Daoy (cell line): ENCODE data around the gene IFI44. TPM values are rescaled to one million over a fixed set of nuclear protein-coding genes. Genes with fewer than 3 reads are reported as not detected.
A peak's percentile ranks its signal among the peaks of the same experiment; 100 is the strongest.

Source experiments
- DNase-seq: peaks from one replicate; pipeline ENCODE4 v3.0.0-alpha.2; 2015; ENCODE audit warnings: low read depth
- total RNA-seq: library from RNA; depleted of rRNA; stranded (reverse); fragments of >200 nt; shearing (Covaris generic); gene quantifications from 2 replicates; pipeline ENCODE4 v1.2.3, GENCODE V29; 2014; rRNA removed

IFI44 gene, protein sequence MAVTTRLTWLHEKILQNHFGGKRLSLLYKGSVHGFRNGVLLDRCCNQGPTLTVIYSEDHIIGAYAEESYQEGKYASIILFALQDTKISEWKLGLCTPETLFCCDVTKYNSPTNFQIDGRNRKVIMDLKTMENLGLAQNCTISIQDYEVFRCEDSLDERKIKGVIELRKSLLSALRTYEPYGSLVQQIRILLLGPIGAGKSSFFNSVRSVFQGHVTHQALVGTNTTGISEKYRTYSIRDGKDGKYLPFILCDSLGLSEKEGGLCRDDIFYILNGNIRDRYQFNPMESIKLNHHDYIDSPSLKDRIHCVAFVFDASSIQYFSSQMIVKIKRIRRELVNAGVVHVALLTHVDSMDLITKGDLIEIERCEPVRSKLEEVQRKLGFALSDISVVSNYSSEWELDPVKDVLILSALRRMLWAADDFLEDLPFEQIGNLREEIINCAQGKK
- total RNA-seq, result 141 and 171 TPM in 2 replicates

DNA sequence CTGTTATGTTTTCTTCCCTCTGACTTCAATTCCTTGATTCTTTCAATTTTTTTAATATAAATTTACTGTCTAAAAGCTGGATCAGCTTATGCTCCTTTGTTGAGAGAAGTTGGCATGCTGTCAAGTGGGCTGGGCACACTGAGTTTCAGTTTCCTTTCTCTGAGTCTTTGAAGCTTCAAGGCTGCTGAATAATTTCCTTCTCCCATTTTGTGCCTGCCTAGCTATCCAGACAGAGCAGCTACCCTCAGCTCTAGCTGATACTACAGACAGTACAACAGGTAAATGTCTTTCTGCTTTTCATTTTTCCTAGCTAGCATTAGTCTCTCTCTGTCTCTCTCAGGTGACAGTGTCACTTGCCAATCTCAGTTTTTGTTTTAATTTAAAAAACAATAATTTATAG, at the start of gene IFI44:
Gene IFI44, plus strand, starts transcription at position 204 of the 400 bp plus-strand sequence. CDS start 365 bp downstream, outside the sequence.
- peak; percentile 95 for DNase-seq

DNA sequence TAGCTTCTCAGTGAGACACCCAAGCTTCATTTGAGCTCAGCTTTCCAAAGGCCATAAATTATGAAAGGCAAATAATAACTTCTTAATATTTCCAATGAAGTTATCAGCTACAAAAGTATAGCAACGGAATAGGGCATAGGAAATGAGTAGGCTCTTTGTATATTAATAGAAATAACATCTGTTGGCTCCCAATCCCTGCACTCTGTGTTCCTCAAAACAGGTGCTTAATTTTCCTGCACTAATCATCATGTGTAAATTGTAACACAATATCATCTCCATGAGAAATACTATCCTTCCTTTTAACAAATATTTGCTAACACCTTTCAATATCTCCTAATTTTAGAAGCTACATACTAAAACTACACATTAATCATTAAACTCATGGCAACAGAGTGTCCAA, 48.6 kb upstream of the IFI44 start:
- DNase-seq, result no peak

DNA sequence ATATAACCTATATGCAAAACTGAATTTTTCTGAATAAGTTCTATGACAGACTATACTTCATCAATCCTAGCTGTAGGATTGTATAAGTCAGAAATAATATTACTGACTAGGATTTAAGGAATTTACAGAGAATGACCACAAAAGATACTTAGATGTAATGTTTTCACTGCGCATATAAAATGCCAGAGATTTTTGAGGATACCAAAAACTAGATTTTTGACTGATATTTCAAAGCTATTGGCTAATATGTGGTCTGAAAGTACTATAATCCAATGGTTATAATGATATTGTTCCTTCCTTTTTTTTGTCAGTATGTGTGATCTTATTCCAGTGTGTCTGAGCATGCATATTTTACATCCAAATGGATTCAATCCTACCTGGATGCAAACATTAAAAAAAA, 46.4 kb upstream of the IFI44 start:
- no peak for DNase-seq

DNA sequence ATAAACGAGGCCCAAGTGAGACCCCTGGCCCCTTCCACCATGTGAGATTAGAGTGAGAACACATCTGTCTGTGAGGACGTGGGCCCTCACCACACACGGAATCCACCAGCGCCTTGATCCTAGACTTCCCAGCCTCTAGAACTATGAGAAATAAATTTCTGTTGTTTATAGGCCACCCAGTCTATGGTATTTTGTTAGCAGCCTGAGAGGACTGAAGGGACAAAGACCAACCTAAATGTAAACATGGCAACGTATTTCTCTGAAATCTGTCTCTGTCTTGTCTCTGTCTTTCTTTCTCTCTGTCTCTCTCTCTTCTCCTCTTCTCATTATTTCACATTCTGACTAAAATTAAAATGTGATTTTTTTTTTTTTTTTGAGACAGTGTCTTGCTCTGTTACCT, 45.0 kb upstream of the IFI44 start:
- DNase-seq, result no peak

DNA sequence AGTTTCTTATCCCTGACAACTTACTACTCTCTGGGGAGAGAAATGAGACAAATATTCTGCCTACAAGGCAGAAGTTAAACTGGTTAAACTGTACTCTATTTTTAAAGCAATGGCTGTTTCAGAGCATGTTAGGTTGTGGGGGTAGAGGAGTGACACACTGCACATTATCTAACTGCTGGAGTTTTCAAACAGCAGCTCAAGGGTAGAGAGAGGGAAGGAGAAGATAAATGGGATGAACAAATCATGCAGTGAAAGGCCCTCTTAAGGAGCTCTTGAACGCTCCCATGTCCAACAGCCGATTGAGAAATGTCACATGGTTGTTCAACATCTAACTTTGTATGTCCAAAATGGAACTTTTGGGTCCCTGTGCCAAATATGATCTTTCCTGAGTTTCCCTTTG, 43.4 kb upstream of the IFI44 start:
- no peak for DNase-seq

DNA sequence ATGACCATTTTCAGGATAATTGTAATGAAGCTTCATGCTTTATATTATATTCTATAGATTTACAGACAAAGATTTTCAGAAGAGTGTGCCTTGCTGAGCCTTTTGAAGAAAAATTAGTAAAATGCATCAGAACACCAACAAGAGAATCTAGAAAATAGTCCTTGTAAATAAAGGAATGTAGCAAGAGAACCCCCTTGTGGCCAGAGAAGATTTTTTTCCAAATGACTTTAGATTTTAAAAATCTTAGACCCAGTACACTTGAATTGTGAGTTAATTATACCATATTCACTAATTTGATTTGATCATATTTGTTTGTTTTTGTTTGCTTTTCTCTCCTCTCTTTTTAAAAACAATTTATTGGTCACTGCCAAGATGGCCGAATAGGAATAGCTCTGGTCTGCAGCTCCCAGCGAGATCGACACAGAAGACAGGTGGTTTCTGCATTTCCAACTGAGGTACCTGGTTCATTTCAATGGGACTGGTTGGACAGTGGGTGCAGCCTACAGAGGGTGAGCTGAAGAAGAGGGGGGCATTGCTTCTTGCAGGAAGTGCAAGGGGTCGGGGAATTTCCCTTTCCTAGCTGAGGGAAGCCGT, 42.2 kb upstream of the IFI44 start:
- DNase-seq, result no peak

DNA sequence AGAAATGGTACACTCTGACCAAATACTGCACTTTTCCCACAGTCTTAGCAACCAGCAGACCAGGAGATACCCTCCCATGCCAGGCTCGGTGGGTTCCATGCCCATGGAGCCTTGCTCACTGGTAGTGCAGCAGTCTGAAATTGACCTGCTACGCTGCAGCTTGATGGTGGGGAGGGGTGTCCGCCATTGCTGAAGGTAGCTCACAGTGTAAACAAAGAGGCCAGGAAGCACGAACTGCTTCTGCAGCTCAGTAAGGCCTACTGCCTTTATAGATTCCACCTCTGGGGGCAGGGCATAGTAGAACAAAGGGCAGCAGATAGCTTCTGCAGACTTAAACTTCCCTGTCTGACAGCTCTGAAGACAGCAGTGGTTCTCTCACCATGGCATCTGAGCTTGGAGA, 41.7 kb upstream of the IFI44 start:
- no peak for DNase-seq

DNA sequence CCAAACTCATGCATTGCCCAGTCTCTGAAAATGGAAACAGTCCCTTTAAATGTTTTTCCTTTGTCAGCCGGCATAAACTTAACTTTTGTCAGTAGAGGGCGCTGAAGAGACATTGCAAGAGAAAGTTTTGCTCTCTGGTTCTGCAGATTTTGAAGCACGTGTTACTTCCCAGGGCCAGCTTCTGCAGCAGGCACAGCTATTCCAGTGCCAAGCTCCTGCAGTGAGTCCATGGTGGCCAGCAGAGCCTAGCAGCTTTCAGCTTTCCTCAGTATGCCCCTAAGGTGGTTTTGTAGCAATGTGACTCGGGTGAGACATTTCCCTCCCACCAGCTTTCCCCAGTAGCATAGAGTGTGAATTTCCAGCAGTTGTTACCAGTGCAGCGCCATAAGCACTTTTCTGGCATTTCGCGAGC, 32.0 kb upstream of the IFI44 start:
- peak; percentile 85 for DNase-seq

DNA sequence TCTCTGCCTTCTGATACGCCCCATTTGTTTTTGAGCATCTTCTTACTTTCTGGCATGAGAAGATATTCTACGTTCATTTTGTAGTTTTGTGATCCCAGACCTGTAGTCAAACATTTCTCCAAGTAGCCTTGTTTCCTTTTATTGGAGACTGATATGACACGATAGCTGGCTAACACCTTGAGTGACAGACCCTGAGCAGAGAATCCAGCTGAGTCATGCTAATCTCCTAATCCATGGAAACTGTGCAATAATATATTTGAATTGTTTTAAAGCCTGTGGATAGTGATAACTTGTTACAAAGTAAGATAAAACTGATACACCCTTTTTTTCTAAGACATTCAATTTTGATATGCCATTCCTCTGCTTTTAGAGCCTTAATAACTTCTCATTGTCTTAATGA, 30.6 kb upstream of the IFI44 start:
- DNase-seq, result no peak

DNA sequence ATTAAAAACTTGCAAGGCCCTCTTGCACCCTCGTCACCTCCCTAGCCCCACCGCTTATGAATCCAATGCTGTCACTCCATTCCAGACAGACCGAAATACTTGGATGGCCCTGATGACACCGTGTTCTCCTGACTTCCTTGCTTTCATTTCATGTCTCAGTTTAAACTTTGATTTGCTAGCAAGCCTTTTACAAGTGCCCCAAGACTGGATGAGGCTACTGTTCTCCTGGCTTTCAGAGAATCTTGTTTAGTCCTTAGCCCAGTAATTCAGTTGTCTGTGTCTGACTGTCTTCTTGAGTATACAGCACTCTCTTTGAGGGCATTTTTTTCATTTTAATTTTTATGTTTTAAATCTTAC, 30.2 kb upstream of the IFI44 start:
- DNase-seq, result peak; percentile 17

DNA sequence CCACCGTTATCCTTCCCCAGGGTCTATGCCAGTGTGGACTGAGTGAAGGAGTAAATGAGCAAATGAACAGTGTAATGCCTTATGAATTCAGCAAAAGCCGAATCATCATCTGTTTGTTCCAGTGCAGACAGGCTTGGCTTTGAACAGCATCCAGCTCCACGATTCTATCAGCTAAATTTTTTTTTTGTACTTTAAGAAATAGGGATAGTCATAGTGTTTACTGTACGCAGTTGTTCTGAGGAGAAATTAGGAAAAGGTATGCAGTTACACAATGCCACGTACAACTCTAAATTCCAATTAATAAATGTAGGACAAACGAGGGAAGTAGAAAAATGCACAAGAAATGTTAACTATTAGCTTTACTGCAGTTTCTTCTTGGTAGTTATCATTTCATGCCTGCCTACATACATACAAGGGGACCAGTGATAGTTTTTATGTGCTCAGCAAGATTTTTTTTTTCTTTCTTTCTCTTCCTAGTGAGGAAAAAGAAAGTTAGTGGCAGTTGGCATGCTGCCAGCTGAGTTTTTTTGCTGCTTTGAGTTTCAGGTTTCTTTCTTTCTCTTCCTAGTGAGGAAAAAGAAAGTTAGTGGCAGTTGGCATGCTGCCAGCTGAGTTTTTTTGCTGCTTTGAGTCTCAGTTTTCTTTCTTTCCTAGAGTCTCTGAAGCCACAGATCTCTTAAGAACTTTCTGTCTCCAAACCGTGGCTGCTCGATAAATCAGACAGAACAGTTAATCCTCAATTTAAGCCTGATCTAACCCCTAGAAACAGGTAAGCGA, 29.6 kb upstream of the IFI44 start, which contains the start of gene IFI44L:
Gene IFI44L, plus strand, starts transcription at position 646 of the 777 bp plus-strand sequence. CDS start 7,468 bp downstream, outside the sequence.
- peak; percentile 63 for DNase-seq

DNA sequence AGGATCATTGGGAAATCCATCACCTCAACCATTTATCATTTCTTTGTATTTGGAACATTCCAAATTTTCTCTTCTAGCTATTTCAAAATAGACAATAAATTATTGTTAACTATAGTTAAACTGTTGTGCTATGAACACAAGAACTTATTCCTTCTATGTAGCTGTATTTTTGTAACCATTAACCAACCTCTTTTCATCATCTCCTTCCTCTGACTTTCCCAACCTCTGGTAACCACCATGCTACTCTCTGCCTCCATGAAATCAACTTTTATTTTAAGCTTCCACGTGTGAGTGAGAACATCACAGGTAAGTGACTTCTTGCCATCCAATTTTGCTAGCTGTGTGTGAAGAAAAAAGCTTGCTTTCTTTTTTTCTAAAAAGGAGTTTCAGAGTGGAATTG, 29.0 kb upstream of the IFI44 start:
- DNase-seq, result no peak

DNA sequence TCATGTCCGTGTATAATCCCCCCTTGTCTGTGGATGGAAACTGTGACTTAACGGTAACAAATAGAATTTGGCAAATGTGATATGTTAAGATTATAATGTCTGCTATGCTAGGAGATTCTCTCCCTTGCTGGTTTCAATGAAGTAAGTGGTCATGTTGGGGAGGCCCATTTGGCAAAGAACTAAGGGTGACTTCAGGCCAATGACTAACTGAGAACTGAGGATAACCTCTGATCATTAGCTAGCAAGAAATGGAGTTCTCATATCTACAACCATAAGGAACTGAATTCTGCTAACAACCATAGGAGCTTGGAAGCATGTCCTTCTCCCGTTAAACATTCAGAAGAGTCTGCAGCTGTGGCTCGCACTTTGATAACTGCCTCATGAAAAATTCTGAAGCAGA, 27.1 kb upstream of the IFI44 start:
- DNase-seq, result no peak

DNA sequence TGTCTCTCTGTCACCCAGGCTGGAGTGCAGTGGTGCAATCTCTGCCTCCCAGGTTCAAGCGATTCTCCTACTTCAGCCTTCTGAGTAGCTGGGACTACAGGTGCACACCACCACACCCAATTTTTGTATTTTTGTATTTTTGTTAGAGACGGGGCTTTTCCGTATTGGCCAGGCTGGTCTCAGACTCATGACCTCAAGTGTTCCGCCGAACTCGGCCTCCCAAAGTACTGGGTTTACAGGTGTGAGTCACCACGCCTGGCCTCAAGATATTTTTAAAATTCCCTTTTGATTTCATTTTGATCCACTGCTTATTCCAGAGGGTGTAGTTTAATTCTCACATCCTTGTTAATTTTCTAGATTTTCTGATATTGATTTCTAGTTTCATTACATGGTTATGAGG, 25.6 kb upstream of the IFI44 start:
- no peak for DNase-seq

DNA sequence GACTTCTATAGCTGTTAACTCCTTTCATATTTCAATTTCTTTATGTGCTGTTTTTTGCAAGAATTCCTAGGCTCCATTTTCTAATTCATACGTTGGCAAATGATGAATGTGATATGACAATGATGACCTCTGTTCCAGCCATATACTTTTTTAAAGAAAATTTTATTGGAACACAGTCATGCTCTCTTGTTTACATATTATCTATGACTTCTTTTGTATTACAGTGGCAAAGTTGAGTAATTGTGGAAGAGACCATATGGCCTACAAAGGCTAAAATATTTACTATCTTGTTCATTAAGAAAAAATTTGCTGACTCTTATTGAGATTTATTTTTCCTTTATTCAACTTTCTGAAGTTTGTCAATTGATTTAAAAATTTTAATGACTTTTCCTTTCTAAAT, 22.3 kb upstream of the IFI44 start:
- DNase-seq, result no peak

DNA sequence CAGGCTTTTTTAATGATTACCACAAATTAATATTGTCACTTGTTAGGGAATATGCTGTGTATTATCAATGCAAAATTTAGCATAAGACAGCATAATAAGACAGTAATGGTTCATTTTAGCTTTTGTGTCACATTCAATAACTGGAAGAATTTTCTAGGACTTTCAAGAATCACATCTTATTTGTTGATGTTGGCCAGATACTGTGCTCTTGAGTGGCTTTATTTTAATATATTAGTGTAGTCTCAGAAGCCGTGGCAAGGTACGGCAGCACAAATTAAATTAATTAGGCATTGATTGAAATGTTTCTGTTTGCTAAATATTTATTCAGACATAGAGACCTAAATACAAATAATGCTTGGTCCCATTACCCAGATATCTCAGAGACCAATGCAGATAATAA, 19.0 kb upstream of the IFI44 start:
- DNase-seq, result no peak

DNA sequence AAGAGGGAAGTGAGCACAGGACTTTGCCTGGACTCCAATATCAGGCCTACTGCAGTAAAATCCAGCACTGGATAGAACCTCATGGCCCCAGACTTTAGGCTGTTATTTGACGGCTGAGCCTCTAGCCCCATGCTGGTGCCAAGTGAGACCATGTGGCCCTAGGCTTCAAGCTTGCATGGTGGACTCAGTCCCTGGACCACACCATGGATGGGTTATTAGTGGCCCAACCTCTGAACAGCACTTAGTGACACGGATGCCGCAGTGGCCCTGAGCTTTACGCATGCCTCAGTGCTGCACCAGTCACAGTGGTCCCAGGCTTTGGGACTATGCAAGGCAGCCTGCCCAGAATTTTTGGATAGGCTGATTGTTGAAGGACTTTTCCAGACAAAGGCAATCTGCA, 16.4 kb upstream of the IFI44 start:
- no peak for DNase-seq

DNA sequence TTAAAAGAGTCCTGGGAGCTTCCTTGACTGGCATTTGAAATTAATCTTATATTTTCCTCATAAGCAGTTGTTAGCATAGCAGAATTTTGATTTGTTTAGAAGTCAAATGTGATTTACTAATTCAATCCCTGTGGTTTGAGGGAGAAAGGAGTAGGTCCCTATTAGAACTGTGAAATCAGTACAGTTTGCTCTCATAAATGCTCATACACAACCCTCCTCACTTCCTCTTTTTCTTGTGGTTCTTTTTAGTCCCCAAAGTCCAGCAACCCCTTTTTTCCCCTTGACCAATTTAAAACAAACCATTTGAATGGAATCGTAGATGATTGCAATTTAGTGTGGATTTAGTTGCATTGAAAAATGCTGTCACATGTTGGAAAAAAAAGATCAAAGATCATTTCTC, 9.2 kb upstream of the IFI44 start:
- no peak for DNase-seq

DNA sequence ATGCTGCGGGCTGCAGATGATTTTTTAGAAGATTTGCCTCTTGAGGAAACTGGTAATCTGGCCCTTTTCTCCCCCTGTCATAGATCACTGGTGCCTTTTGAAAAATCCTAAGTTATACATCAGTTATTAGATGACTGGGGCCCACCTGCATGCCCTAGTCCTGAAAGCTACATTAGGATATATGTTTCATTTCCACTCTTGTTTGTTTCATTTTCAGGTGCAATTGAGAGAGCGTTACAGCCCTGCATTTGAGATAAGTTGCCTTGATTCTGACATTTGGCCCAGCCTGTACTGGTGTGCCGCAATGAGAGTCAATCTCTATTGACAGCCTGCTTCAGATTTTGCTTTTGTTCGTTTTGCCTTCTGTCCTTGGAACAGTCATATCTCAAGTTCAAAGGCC, 8.1 kb upstream of the IFI44 start:
- DNase-seq, result no peak

DNA sequence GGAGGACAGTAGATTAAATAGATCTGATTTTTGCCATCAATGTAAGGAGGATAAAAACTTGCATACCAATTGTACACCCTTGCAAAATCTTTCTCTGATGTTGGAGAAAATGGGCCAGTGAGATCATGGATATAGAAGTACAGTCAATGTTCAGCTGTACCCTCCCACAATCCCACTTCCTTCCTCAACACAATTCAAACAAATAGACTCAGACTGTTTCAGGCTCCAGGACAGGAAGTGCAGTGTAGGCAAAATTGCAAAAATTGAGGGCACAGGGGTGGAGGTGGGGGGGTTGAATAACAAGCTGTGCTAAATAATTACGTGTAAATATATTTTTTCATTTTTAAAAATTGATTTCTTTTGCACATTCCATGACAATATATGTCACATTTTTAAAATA, 3.9 kb upstream of the IFI44 start:
- no peak for DNase-seq

DNA sequence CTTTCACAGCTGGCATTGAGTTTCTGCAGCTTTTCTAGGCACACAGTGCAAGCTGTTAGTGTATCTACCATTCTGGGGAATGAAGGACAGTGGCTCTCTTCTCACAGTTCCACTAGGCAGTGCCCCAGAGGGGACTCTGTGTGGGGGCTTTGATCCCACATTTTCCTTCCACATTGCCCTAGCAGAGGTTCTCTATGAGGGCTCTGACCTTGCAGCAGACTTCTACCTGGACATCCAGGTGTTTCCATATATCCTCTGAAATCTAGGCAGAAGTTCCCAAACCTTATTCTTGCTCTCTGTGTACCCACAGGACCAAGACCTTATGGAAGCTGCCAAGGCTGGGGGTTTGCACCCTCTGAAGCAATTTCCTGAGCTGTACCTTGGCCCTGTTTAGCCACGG, 2.4 kb upstream of the IFI44 start:
- DNase-seq, result no peak

DNA sequence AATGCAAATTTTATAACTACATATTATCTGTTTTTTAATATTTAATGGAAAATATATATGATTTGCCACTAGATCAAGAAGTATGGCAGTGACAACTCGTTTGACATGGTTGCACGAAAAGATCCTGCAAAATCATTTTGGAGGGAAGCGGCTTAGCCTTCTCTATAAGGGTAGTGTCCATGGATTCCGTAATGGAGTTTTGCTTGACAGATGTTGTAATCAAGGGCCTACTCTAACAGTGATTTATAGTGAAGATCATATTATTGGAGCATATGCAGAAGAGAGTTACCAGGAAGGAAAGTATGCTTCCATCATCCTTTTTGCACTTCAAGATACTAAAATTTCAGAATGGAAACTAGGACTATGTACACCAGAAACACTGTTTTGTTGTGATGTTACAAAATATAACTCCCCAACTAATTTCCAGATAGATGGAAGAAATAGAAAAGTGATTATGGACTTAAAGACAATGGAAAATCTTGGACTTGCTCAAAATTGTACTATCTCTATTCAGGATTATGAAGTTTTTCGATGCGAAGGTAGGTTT, 556 bp downstream of the IFI44 start:
- peak; percentile 41 for DNase-seq
